Transverse colon (tissue), 3 donors: ENCODE measurements around the gene CRMP1.

Source experiments
- EP300 ChIP-seq: sonication (generic); formaldehyde crosslinking; IDR thresholded peaks from one replicate; pipeline ENCODE4 v1.6.1; 2017; ENCODE audit warnings: antibody characterized with exemption, low read depth
- POLR2A ChIP-seq: fragments of 450-650 bp; IDR thresholded peaks from one replicate; pipeline ENCODE4 v1.6.1; 2016; ENCODE audit warnings: antibody characterized with exemption, mild to moderate bottlenecking, moderate library complexity
- TF ChIP-seq, protein P1 (sequence below), 5 experiments: fragments of 200-600 bp in 3 of 5; fragments of 450-650 bp in 2 of 5; sonication (generic) in 3 of 5; IDR thresholded peaks; 1 replicate in 2 of 5; 2 replicates in 3 of 5; pipeline ENCODE4 v1.5.1; 2016 to 2017; ENCODE audit warnings: antibody characterized with exemption in 5 of 5, inconsistent platforms in 3 of 5, mild to moderate bottlenecking in 2 of 5, moderate library complexity in 1 of 5

DNA sequence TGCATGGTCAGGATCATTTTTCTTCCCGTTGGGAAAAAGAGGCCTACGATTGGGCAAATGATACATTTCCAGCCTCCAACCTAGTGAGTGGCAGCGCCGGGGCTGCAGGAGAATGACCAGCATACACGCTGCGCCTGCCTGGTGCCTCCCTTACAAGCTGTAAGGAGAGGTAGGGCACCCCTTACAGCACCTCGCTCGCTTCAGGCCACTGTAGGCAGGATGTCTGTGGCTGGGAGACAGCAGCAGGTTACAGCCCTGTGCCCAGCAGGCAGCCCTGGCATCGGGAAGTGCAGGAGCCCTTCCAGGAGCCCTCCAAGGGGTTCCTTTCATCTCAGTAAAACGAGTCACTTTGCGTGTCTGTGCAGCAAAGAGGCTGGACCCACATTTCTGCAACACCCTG, 93.5 kb downstream of the CRMP1 start:
- TF ChIP-seq, protein P1, sequence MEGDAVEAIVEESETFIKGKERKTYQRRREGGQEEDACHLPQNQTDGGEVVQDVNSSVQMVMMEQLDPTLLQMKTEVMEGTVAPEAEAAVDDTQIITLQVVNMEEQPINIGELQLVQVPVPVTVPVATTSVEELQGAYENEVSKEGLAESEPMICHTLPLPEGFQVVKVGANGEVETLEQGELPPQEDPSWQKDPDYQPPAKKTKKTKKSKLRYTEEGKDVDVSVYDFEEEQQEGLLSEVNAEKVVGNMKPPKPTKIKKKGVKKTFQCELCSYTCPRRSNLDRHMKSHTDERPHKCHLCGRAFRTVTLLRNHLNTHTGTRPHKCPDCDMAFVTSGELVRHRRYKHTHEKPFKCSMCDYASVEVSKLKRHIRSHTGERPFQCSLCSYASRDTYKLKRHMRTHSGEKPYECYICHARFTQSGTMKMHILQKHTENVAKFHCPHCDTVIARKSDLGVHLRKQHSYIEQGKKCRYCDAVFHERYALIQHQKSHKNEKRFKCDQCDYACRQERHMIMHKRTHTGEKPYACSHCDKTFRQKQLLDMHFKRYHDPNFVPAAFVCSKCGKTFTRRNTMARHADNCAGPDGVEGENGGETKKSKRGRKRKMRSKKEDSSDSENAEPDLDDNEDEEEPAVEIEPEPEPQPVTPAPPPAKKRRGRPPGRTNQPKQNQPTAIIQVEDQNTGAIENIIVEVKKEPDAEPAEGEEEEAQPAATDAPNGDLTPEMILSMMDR (IDR thresholded peaks at IDR 0.05): no peak
- TF ChIP-seq POLR2A: no peak
- no peak for TF ChIP-seq EP300
